Measurements from ENCODE around the gene VIPR2.

VIPR2 gene

GRCh38 chr7:159049266-159050025, 95.2 kb downstream of the VIPR2 start:
- H3K27ac ChIP-seq (ENCODE audit: low read length), result no peak overlapping the region
- no peaks in the 10 kb centered on the region for H3K27me3 ChIP-seq (ENCODE audit: insufficient read depth, low read length)
- H3K9me3 ChIP-seq (ENCODE audit: insufficient read depth, low read depth, low read length), result no peaks in the 10 kb centered on the region
- peaks cover 7% of the 10 kb centered on the region for H3K4me1 ChIP-seq (ENCODE audit: insufficient read depth, low read length)
- no peak overlapping the region for H3K4me3 ChIP-seq (ENCODE audit: low read length)
- H3K36me3 ChIP-seq (ENCODE audit: insufficient read depth, low read depth, low read length), result no peaks in the 10 kb centered on the region
- no peak overlapping the region for H3K9ac ChIP-seq (ENCODE audit: low read depth, low read length)

GRCh38 chr7:159048656-159049055, 96.0 kb downstream of the VIPR2 start:
- no peaks in the 10 kb centered on the region for H3K36me3 ChIP-seq (ENCODE audit: insufficient read depth, low read depth, low read length)
- no peaks in the 10 kb centered on the region for H3K27me3 ChIP-seq (ENCODE audit: insufficient read depth, low read length)
- H3K4me1 ChIP-seq (ENCODE audit: insufficient read depth, low read length), result peaks cover 7% of the 10 kb centered on the region
- no peak overlapping the region for H3K27ac ChIP-seq (ENCODE audit: low read length)
- H3K4me3 ChIP-seq (ENCODE audit: low read length), result no peak overlapping the region
- H3K9me3 ChIP-seq (ENCODE audit: insufficient read depth, low read depth, low read length), result peaks cover 4% of the 10 kb centered on the region; the same call in 1 of the 2 replicates
- no peak overlapping the region for H3K9ac ChIP-seq (ENCODE audit: low read depth, low read length)

GRCh38 chr7:159047536-159047935, 97.1 kb downstream of the VIPR2 start:
- Histone ChIP-seq H3K9ac (ENCODE audit: low read depth, low read length) (no peak overlapping the region), H3K27me3 (ENCODE audit: insufficient read depth, low read length) (no peaks in the 10 kb centered on the region), H3K4me1 (ENCODE audit: insufficient read depth, low read length) (peaks cover 7% of the 10 kb centered on the region), H3K36me3 (ENCODE audit: insufficient read depth, low read depth, low read length) (no peaks in the 10 kb centered on the region), H3K27ac (ENCODE audit: low read length) (no peak overlapping the region), H3K4me3 (ENCODE audit: low read length) (no peak overlapping the region), H3K9me3 (ENCODE audit: insufficient read depth, low read depth, low read length) (peaks cover 7% of the 10 kb centered on the region; the same call in 1 of the 2 replicates)

DNA sequence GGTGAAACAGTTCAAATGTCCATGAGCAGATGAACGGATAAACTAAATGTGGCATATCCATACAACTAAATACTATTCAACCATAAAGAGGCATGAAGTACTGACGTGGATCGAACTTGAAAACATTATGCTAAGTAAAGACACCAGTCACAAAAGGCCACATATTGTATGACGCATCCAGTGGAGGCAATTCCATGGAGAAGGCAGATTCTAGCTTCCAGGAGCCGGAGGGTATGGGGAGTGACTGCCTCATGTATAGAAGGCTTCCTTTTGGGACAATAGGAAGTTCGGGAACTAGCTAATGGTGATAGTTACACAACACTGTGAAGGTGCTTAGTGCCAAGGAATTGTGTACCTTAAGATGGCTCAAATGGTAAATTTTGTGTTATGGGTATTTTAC, 98.4 kb downstream of the VIPR2 start:
- Histone ChIP-seq H3K36me3 (ENCODE audit: insufficient read depth, low read depth, low read length) (no peaks in the 10 kb centered on the region), H3K27ac (ENCODE audit: low read length) (no peak overlapping the region), H3K9me3 (ENCODE audit: insufficient read depth, low read depth, low read length) (peaks cover 7% of the 10 kb centered on the region; the same call in 1 of the 2 replicates), H3K9ac (ENCODE audit: low read depth, low read length) (no peak overlapping the region), H3K4me1 (ENCODE audit: insufficient read depth, low read length) (peaks cover 7% of the 10 kb centered on the region), H3K4me3 (ENCODE audit: low read length) (no peak overlapping the region), H3K27me3 (ENCODE audit: insufficient read depth, low read length) (no peaks in the 10 kb centered on the region)

- Histone ChIP-seq H3K36me3 (ENCODE audit: insufficient read depth, low read depth, low read length) (no peaks in the 10 kb centered on the region), H3K9me3 (ENCODE audit: insufficient read depth, low read depth, low read length) (peaks cover 7% of the 10 kb centered on the region; the same call in 1 of the 2 replicates), H3K9ac (ENCODE audit: low read depth, low read length) (no peak overlapping the region), H3K4me3 (ENCODE audit: low read length) (no peak overlapping the region), H3K4me1 (ENCODE audit: insufficient read depth, low read length) (peaks cover 7% of the 10 kb centered on the region), H3K27me3 (ENCODE audit: insufficient read depth, low read length) (no peaks in the 10 kb centered on the region), H3K27ac (ENCODE audit: low read length) (no peak overlapping the region)
These were observed 98.8 kb downstream of the VIPR2 start for GRCh38 chr7:159045839-159046238.

- H3K4me1 ChIP-seq (ENCODE audit: insufficient read depth, low read length), result peaks cover 3% of the 10 kb centered on the region; the same call in 1 of the 2 replicates
- no peak overlapping the region for H3K9ac ChIP-seq (ENCODE audit: low read depth, low read length)
- H3K9me3 ChIP-seq (ENCODE audit: insufficient read depth, low read depth, low read length), result peaks cover 7% of the 10 kb centered on the region; the same call in 1 of the 2 replicates
- H3K36me3 ChIP-seq (ENCODE audit: insufficient read depth, low read depth, low read length), result no peaks in the 10 kb centered on the region
- no peak overlapping the region for H3K27ac ChIP-seq (ENCODE audit: low read length)
- H3K4me3 ChIP-seq (ENCODE audit: low read length), result no peak overlapping the region
- H3K27me3 ChIP-seq (ENCODE audit: insufficient read depth, low read length), result no peaks in the 10 kb centered on the region
These were observed 102.0 kb downstream of the VIPR2 start for GRCh38 chr7:159042581-159043101.

DNA sequence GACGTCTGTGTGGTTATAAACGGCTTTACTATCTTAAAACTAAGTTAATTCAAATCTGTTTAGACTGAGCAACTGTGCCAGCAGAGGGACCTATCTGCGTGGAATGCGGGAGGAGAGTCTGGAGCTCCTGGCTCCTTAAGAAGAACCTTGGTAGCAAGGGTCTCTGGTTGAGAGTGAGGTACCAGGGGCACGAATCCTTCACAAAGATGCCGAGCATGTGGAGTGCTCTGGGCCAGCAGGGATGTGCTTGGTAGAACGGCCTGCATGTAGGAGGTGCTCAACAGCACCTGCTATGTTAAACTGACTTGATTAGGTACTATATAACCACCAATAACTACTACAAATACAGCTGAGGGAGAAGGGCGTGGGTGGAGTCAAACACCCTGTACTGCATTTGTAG, 102.6 kb downstream of the VIPR2 start:
- Histone ChIP-seq H3K9me3 (ENCODE audit: insufficient read depth, low read depth, low read length) (peaks cover 7% of the 10 kb centered on the region; the same call in 1 of the 2 replicates), H3K4me3 (ENCODE audit: low read length) (no peak overlapping the region), H3K9ac (ENCODE audit: low read depth, low read length) (no peak overlapping the region), H3K36me3 (ENCODE audit: insufficient read depth, low read depth, low read length) (no peaks in the 10 kb centered on the region), H3K4me1 (ENCODE audit: insufficient read depth, low read length) (no peaks in the 10 kb centered on the region), H3K27me3 (ENCODE audit: insufficient read depth, low read length) (no peaks in the 10 kb centered on the region), H3K27ac (ENCODE audit: low read length) (no peak overlapping the region)

DNA sequence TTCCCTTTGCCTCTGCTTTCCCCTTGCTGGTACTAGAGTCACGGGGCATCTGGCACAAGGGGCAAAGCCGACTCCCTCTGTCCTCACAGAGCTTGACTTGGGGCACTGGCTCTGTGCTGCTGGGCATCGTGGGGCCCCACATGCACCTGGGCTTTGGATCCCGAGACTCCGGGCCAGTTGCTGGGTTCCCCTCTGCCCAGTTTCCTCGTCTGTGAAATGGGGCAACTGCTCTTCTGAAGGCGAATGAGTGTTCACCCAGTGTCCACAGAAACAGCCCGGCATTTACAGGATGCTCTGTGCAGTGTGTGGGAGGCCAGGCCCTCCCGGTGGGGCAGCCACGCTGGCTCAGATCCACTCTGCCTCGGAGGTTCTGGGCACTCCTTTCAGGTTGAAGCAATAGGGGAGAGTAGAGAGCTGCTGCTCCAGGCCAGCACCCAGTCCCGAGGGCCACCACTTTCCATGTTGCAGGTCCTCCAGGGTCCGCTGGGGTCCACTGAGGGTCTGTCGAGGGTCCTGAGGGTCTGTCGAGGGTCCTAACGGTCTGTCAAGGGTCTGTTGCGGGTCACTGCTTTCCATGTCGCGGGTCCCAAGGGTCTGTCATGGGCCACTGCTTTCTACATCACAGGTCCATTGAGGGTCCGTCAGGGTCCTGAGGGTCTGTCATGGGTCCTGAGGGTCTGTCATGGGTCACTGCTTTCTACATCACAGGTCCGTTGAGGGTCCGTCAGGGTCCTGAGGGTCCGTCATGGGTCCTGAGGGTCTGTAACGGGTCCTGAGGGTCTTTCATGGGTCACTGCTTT, 103.6 kb downstream of the VIPR2 start:
- Histone ChIP-seq H3K9ac (ENCODE audit: low read depth, low read length) (no peak overlapping the region), H3K9me3 (ENCODE audit: insufficient read depth, low read depth, low read length) (peaks cover 7% of the 10 kb centered on the region; the same call in 1 of the 2 replicates), H3K36me3 (ENCODE audit: insufficient read depth, low read depth, low read length) (no peaks in the 10 kb centered on the region), H3K4me3 (ENCODE audit: low read length) (no peak overlapping the region), H3K27me3 (ENCODE audit: insufficient read depth, low read length) (no peaks in the 10 kb centered on the region), H3K4me1 (ENCODE audit: insufficient read depth, low read length) (no peaks in the 10 kb centered on the region), H3K27ac (ENCODE audit: low read length) (no peak overlapping the region)

- Histone ChIP-seq H3K9ac (ENCODE audit: low read depth, low read length) (no peak overlapping the region), H3K27ac (ENCODE audit: low read length) (no peak overlapping the region), H3K9me3 (ENCODE audit: insufficient read depth, low read depth, low read length) (peaks cover 7% of the 10 kb centered on the region; the same call in 1 of the 2 replicates), H3K36me3 (ENCODE audit: insufficient read depth, low read depth, low read length) (no peaks in the 10 kb centered on the region), H3K4me3 (ENCODE audit: low read length) (no peak overlapping the region), H3K27me3 (ENCODE audit: insufficient read depth, low read length) (no peaks in the 10 kb centered on the region), H3K4me1 (ENCODE audit: insufficient read depth, low read length) (no peaks in the 10 kb centered on the region)
These were observed 104.5 kb downstream of the VIPR2 start for GRCh38 chr7:159040146-159040545.

DNA sequence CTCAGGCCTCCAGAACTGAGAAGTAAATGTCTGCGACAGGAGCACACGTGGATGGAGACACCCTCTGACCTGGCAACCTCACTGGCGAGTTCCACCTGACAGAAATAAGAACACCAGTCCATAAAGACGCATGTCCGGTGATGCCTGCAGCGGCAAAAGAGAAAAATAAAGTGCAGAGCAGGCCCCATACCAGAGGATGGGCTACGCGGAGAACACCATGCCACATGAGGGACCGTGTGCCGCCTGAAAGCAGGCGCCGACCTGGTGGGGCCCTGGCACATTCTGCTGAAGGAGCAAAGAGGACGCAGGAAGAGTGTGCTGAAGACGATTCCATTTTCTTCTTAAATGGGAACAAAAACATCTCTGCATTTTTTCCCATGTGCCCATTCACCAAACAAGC, 105.0 kb downstream of the VIPR2 start:
- H3K36me3 ChIP-seq (ENCODE audit: insufficient read depth, low read depth, low read length), result no peaks in the 10 kb centered on the region
- H3K9ac ChIP-seq (ENCODE audit: low read depth, low read length), result no peak overlapping the region
- peaks cover 7% of the 10 kb centered on the region; the same call in 1 of the 2 replicates for H3K9me3 ChIP-seq (ENCODE audit: insufficient read depth, low read depth, low read length)
- H3K27me3 ChIP-seq (ENCODE audit: insufficient read depth, low read length), result no peaks in the 10 kb centered on the region
- no peaks in the 10 kb centered on the region for H3K4me1 ChIP-seq (ENCODE audit: insufficient read depth, low read length)
- no peak overlapping the region for H3K27ac ChIP-seq (ENCODE audit: low read length)
- H3K4me3 ChIP-seq (ENCODE audit: low read length), result no peak overlapping the region

- H3K9ac ChIP-seq (ENCODE audit: low read depth, low read length), result no peak overlapping the region
- no peaks in the 10 kb centered on the region for H3K4me1 ChIP-seq (ENCODE audit: insufficient read depth, low read length)
- no peaks in the 10 kb centered on the region for H3K27me3 ChIP-seq (ENCODE audit: insufficient read depth, low read length)
- H3K27ac ChIP-seq (ENCODE audit: low read length), result no peak overlapping the region
- no peak overlapping the region for H3K4me3 ChIP-seq (ENCODE audit: low read length)
- no peaks in the 10 kb centered on the region for H3K36me3 ChIP-seq (ENCODE audit: insufficient read depth, low read depth, low read length)
- H3K9me3 ChIP-seq (ENCODE audit: insufficient read depth, low read depth, low read length), result no peaks in the 10 kb centered on the region
These were observed 106.6 kb downstream of the VIPR2 start for GRCh38 chr7:159038066-159038465.
